MM.1S (cell line): ENCODE measurements around the gene VSNL1.

Source experiments
- EZH2 ChIP-seq: fragments of 300-600 bp; sonication (generic); optimal IDR thresholded peaks from 2 replicates; pipeline ENCODE3; 2017; ENCODE audit warnings: low read depth, mild to moderate bottlenecking, antibody characterized with exemption, low read length, mixed read lengths
- TF ChIP-seq, protein P1 (sequence below): fragments of 300-600 bp; sonication (generic); IDR thresholded peaks from 2 replicates; pipeline ENCODE4 v1.5.1; 2016; ENCODE audit warnings: antibody characterized with exemption, low read length, mixed read lengths

DNA sequence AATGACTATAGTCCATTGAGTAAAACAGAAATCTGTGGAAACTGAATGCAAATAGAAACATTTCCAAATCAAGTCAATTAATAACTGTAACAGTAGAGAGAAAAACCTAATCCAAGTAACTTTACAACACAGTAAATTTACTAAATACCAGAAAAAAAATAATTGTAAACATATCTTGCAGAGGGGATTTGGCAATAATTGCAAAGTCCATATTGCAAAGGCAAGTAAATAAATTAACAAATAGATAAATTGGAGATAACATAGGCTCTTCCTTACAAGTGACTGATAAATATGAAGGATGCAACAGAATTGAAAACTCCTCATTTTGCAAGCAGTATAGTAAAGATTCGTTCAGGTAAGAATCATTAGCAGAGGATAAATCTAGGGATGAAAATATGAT is 148.1 kb downstream of the VSNL1 start:
- TF ChIP-seq, protein P1, sequence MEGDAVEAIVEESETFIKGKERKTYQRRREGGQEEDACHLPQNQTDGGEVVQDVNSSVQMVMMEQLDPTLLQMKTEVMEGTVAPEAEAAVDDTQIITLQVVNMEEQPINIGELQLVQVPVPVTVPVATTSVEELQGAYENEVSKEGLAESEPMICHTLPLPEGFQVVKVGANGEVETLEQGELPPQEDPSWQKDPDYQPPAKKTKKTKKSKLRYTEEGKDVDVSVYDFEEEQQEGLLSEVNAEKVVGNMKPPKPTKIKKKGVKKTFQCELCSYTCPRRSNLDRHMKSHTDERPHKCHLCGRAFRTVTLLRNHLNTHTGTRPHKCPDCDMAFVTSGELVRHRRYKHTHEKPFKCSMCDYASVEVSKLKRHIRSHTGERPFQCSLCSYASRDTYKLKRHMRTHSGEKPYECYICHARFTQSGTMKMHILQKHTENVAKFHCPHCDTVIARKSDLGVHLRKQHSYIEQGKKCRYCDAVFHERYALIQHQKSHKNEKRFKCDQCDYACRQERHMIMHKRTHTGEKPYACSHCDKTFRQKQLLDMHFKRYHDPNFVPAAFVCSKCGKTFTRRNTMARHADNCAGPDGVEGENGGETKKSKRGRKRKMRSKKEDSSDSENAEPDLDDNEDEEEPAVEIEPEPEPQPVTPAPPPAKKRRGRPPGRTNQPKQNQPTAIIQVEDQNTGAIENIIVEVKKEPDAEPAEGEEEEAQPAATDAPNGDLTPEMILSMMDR, result no peak
- no peak for TF ChIP-seq EZH2
